PC-9 (cell line): ENCODE data around the gene AK8. TPM values are rescaled to one million over a fixed set of nuclear protein-coding genes. Genes with fewer than 3 reads are reported as not detected.
A peak's percentile ranks its signal among the peaks of the same experiment; 100 is the strongest.

Experiments
- BruUV-seq: library from RNA; stranded (reverse); fragments of 400-500 nt; replicated peaks from 2 replicates; lab custom pipeline; 2021; lab: Mats Ljungman, UMichigan
- CTCF ChIA-PET: fragments of 300-600 bp; sonication (Branson Sonifier 250); formaldehyde crosslinking; loops from one replicate; lab custom pipeline; 2022; ENCODE audit warnings: antibody characterized with exemption; lab: Charles Lee
- POLR2A ChIA-PET: fragments of 300-600 bp; sonication (Branson Sonifier 250); formaldehyde crosslinking; loops from one replicate; lab custom pipeline; 2022; ENCODE audit warnings: antibody characterized with exemption; ENCODE audit not compliant: unreplicated experiment; lab: Charles Lee
- DNase-seq, 2 experiments: peaks; one replicate each; pipeline versions ENCODE4 v3.0.0 to v3.0.0-alpha.2; 2015 to 2022; ENCODE audit warnings: mixed read lengths in 1 of 2
- H2AFZ ChIP-seq: fragments of 200-600 bp; sonication (generic); 2 replicates; pipeline ENCODE4 v1.8.1; 2017; ENCODE audit warnings: antibody characterized with exemption
- H3F3A ChIP-seq: fragments of 200-600 bp; sonication (generic); 2 replicates; pipeline ENCODE4 v1.8.1; 2017; ENCODE audit warnings: antibody characterized with exemption, mild to moderate bottlenecking, low read depth; ENCODE audit not compliant: insufficient read depth
- H3K27ac ChIP-seq: fragments of 200-600 bp; sonication (generic); 2 replicates; pipeline ENCODE4 v1.6.1; 2016; ENCODE audit warnings: mixed run types
- H3K27me3 ChIP-seq: fragments of 200-600 bp; sonication (generic); 2 replicates; pipeline ENCODE4 v1.6.1; 2016; ENCODE audit warnings: low read depth, mixed run types; ENCODE audit not compliant: insufficient read depth
- H3K36me3 ChIP-seq: fragments of 200-600 bp; sonication (generic); 2 replicates; pipeline ENCODE4 v1.6.1; 2016; ENCODE audit warnings: low read depth, mixed run types
- H3K4me1 ChIP-seq: fragments of 200-600 bp; sonication (generic); replicated peaks from 2 replicates; pipeline ENCODE4 v1.6.1; 2016; ENCODE audit warnings: mixed run types; ENCODE audit not compliant: insufficient read depth
- H3K4me2 ChIP-seq: fragments of 200-600 bp; sonication (generic); 2 replicates; pipeline ENCODE4 v1.6.1; 2017; ENCODE audit warnings: mixed run types
- H3K4me3 ChIP-seq: fragments of 200-600 bp; sonication (generic); 2 replicates; pipeline ENCODE4 v1.6.1; 2016; ENCODE audit warnings: mixed run types
- H3K79me2 ChIP-seq: fragments of 200-600 bp; sonication (generic); 2 replicates; pipeline ENCODE4 v1.6.1; 2017; ENCODE audit warnings: low read depth, mixed run types
- H3K9me2 ChIP-seq: fragments of 200-600 bp; sonication (generic); 2 replicates; pipeline ENCODE4 v1.8.1; 2017; ENCODE audit warnings: mild to moderate bottlenecking; ENCODE audit not compliant: insufficient read depth
- H3K9me3 ChIP-seq: fragments of 200-600 bp; sonication (generic); 2 replicates; pipeline ENCODE4 v1.8.1; 2016; ENCODE audit warnings: low read depth; ENCODE audit not compliant: insufficient read depth
- H4K20me1 ChIP-seq: fragments of 200-600 bp; sonication (generic); 2 replicates; pipeline ENCODE4 v1.8.1; 2017; ENCODE audit not compliant: insufficient read depth
- CTCF ChIP-seq: fragments of 200-600 bp; sonication (generic); conservative IDR thresholded peaks from 2 replicates; pipeline ENCODE4 v1.6.1; 2017; ENCODE audit warnings: mixed run types, antibody characterized with exemption, mild to moderate bottlenecking, moderate library complexity
- EZH2 ChIP-seq: fragments of 200-600 bp; sonication (generic); IDR thresholded peaks from 2 replicates; pipeline ENCODE4 v1.8.0; 2017; ENCODE audit warnings: antibody characterized with exemption, low read depth
- intact Hi-C: fragments of 100-400 bp; cut with micrococcal nuclease; formaldehyde crosslinking; loops from one replicate; pipeline ENCODE4 v1.10.0; 2022; ENCODE audit not compliant: unreplicated experiment
- total RNA-seq: library from RNA; stranded (reverse); gene quantifications from 2 replicates; pipeline ENCODE4 v1.2.3, GENCODE V29; 2021

The AK8 gene
- total RNA-seq, 1 experiment from 2014 or later: 7.2 TPM

DNA sequence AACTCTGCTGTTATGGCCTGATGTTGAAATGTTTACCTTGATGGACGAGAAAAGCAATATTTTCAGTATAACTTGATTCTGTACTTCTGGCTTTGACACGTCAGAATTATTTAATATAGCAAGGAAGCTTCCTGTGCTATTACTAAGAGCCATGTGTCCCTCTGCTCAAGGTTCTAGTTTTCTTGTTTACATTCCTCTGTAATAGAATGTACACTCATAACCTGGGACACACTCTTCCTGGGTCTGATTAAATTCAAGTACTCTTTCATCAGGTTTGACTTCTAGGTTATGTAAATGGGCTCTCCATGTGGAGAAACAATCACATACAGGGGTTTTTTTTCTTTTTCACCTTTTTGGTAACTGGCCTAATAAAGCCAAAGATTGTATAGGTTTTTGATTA, 174.7 kb downstream of the AK8 start:
- no peak for TF ChIP-seq CTCF
- no peak for TF ChIP-seq EZH2
- CTCF ChIA-PET: no interaction called here

GRCh38 chr9:132702254-132702653, 175.8 kb downstream of the AK8 start:
- Histone ChIP-seq H3K4me3 (no peak overlapping the region), H3F3A (no peaks in the 10 kb centered on the region), H3K9me2 (no peaks in the 10 kb centered on the region), H3K36me3 (no peaks in the 10 kb centered on the region), H3K79me2 (no peaks in the 10 kb centered on the region), H3K27me3 (peaks cover 19% of the 10 kb centered on the region), H3K4me2 (no peak overlapping the region), H3K4me1 (no peaks in the 10 kb centered on the region), H3K9me3 (peaks cover 10% of the 10 kb centered on the region), H2AFZ (no peak overlapping the region), H4K20me1 (no peaks in the 10 kb centered on the region), H3K27ac (no peak overlapping the region)
- intact Hi-C loops: no loop called here
- TF ChIP-seq EZH2 (no peak), CTCF (no peak)
- BruUV-seq: no TSS peak
- POLR2A ChIA-PET: no interaction called here
- no peak for DNase-seq
- CTCF ChIA-PET: no interaction called here

More for the DNA sequence above, 174.7 kb downstream of the AK8 start:
- no peaks in the 10 kb centered on the region for H3K79me2 ChIP-seq
- POLR2A ChIA-PET: no interaction called here
- H3K4me2 ChIP-seq: no peak overlapping the region
- peaks cover under 1% of the 10 kb centered on the region; the same call in 1 of the 2 replicates for H3K9me3 ChIP-seq
- no peak overlapping the region for H2AFZ ChIP-seq
- H3K36me3 ChIP-seq: no peaks in the 10 kb centered on the region
- no peak overlapping the region for H3K4me3 ChIP-seq
- no peak overlapping the region for H3K27ac ChIP-seq
- no peaks in the 10 kb centered on the region for H4K20me1 ChIP-seq
- DNase-seq: peak in 1 of 2 experiments; percentile 56
- no peaks in the 10 kb centered on the region for H3K4me1 ChIP-seq
- H3F3A ChIP-seq: no peaks in the 10 kb centered on the region
- no peaks in the 10 kb centered on the region for H3K9me2 ChIP-seq
- H3K27me3 ChIP-seq: peaks cover 27% of the 10 kb centered on the region
- intact Hi-C loops: no loop called here
- BruUV-seq: no TSS peak

DNA sequence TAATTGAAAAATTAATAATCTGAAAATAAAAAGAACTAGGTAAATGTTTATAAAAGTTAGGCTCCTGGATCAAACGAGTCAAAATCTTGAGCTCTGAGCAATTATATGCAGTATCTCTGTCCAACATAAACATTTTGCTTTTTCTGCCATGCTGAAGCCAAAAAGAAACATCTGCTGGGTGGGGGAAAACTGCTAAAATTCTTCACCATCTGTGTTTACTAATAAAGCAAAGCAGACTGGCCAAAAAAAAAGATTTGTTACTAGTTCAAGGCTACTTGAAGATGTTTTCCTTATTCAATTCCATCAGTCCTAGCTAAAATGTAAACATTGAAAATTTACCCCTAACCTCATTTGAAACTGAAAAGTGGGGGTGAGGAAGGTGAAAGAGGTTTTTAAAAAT, 178.1 kb downstream of the AK8 start:
- H4K20me1 ChIP-seq: no peaks in the 10 kb centered on the region
- no peak overlapping the region for H3K4me3 ChIP-seq
- H3F3A ChIP-seq: no peaks in the 10 kb centered on the region
- no peak overlapping the region for H3K27ac ChIP-seq
- no peak overlapping the region for H3K4me2 ChIP-seq
- DNase-seq: no peak
- H3K36me3 ChIP-seq: no peaks in the 10 kb centered on the region
- CTCF ChIA-PET: interaction anchor here (0.6 kb wide), 1 partner anchor 623 kb away, joined by 8 read pairs; no protein-coding TSS in a partner anchor
- peaks cover 18% of the 10 kb centered on the region for H3K9me3 ChIP-seq
- H3K79me2 ChIP-seq: no peaks in the 10 kb centered on the region
- no peaks in the 10 kb centered on the region for H3K9me2 ChIP-seq
- no peak for TF ChIP-seq CTCF
- no peak for TF ChIP-seq EZH2
- intact Hi-C loops: no loop called here
- POLR2A ChIA-PET: no interaction called here
- no peaks in the 10 kb centered on the region for H3K4me1 ChIP-seq
- no TSS peak for BruUV-seq
- H2AFZ ChIP-seq: no peak overlapping the region
- no peaks in the 10 kb centered on the region; the same call in 1 of the 2 replicates for H3K27me3 ChIP-seq
